ENCODE results near the gene NOS1AP.
"Not testable (repeated sequence)": the region's sequence is repeated elsewhere in the genome, so short reads cannot be mapped to it uniquely, and the experiment has no call there.

NOS1AP gene

GRCh38 chr1:162412002-162412401 is 342.5 kb downstream of the NOS1AP start, which contains the start of gene SH2D1B:
Gene SH2D1B, minus strand, starts transcription at chr1:162412136. Its CDS starts 120 bp downstream, at chr1:162412016.
- TF ChIP-seq TAF1 (IDR thresholded peaks at IDR 0.05; ENCODE audit: low read depth, low read length), result no peak
- TF ChIP-seq POLR2A (IDR thresholded peaks at IDR 0.05; ENCODE audit: low read depth, low read length), result no peak
- TF ChIP-seq PAX5 (IDR thresholded peaks at IDR 0.05; ENCODE audit: insufficient read depth, low read length, severe bottlenecking), result no peak
- TF ChIP-seq POU2F2 (IDR thresholded peaks at IDR 0.05; ENCODE audit: low read depth, low read length), result no peak
- TF ChIP-seq SPI1 (IDR thresholded peaks at IDR 0.05; ENCODE audit: low read depth, low read length), result no peak
- TF ChIP-seq POLR2AphosphoS5 (IDR thresholded peaks at IDR 0.05; ENCODE audit: low read depth, low read length), result no peak
- DNase-seq (ENCODE audit: insufficient read length, low spot score), result no peak
- FAIRE-seq, result no peak

GRCh38 chr1:162416215-162416614 is 346.7 kb downstream of the NOS1AP start:
- TF ChIP-seq TAF1 (IDR thresholded peaks at IDR 0.05; ENCODE audit: low read depth, low read length), result no peak
- TF ChIP-seq PAX5 (IDR thresholded peaks at IDR 0.05; ENCODE audit: insufficient read depth, low read length, severe bottlenecking), result no peak
- no peak for TF ChIP-seq SPI1 (IDR thresholded peaks at IDR 0.05; ENCODE audit: low read depth, low read length)
- no peak for DNase-seq (ENCODE audit: insufficient read length, low spot score)
- FAIRE-seq, result no peak

GRCh38 chr1:162416909-162417308 is 347.4 kb downstream of the NOS1AP start:
- TF ChIP-seq POLR2A (IDR thresholded peaks at IDR 0.05; ENCODE audit: low read depth, low read length), result no peak
- no peak for TF ChIP-seq POLR2AphosphoS5 (IDR thresholded peaks at IDR 0.05; ENCODE audit: low read depth, low read length)
- no peak for TF ChIP-seq TAF1 (IDR thresholded peaks at IDR 0.05; ENCODE audit: low read depth, low read length)
- TF ChIP-seq SPI1 (IDR thresholded peaks at IDR 0.05; ENCODE audit: low read depth, low read length), result no peak
- no peak for TF ChIP-seq PAX5 (IDR thresholded peaks at IDR 0.05; ENCODE audit: insufficient read depth, low read length, severe bottlenecking)
- TF ChIP-seq POU2F2 (IDR thresholded peaks at IDR 0.05; ENCODE audit: low read depth, low read length), result no peak
- FAIRE-seq (no peak), DNase-seq (ENCODE audit: insufficient read length, low spot score) (no peak)

GRCh38 chr1:162417650-162418049 is 348.2 kb downstream of the NOS1AP start:
- TF ChIP-seq TAF1 (IDR thresholded peaks at IDR 0.05; ENCODE audit: low read depth, low read length) (no peak), POU2F2 (IDR thresholded peaks at IDR 0.05; ENCODE audit: low read depth, low read length) (no peak), POLR2AphosphoS5 (IDR thresholded peaks at IDR 0.05; ENCODE audit: low read depth, low read length) (no peak), PAX5 (IDR thresholded peaks at IDR 0.05; ENCODE audit: insufficient read depth, low read length, severe bottlenecking) (no peak), POLR2A (IDR thresholded peaks at IDR 0.05; ENCODE audit: low read depth, low read length) (no peak), SPI1 (IDR thresholded peaks at IDR 0.05; ENCODE audit: low read depth, low read length) (no peak)
- FAIRE-seq (no peak), DNase-seq (ENCODE audit: insufficient read length, low spot score) (no peak)

- not testable (repeated sequence) for DNase-seq (ENCODE audit: insufficient read length, low spot score); FAIRE-seq
Measured at GRCh38 chr1:162418584-162418983, 349.1 kb downstream of the NOS1AP start.

DNA sequence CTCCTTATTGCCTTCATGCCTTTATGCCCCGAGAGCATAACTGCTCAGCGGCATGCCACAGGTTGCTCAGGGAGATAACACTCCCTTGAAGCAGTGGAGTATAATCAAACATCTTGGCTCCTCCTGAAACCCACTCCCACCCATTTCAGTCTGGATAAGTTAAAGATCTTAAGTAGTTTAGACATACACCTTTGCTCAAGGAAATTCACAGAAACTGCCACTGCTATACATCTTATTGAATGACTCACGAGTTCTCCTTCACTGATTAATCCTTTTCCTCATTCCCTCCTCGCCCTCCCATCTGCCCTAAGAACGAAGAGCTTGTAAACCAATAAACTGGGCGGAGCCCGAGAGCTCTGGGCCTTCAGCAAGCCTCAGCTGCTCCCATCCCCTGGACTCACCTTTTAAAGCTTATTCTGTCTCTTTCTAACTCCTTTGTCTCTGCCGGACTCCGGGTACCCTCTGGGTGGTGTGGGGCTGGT is 350.0 kb downstream of the NOS1AP start:
- not testable (repeated sequence) for DNase-seq (ENCODE audit: insufficient read length, low spot score); FAIRE-seq
